ENCODE measurements around the gene CTAG1A.

The CTAG1A gene

DNA sequence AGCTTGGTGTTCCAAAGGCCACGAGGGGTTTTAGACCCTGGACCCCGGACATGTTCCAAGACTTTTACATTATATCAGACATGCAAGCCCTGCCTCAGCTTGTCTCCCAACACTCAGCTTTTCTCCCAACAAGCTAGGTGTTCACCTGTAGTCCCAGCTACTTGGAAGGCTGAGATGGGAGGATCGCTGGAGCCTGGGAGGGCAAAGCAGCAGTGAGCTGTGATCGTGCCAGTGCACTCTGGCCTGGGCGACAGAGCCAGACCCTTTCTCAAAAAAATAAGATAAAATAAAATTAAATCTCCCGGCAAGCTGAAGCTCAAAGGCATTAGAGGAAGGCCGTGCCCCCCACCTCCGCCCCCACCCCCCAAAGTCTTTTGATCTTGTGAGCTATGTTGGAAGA, 13.7 kb downstream of the CTAG1A start:
- Histone ChIP-seq H3K36me3 (ENCODE audit: low read length) (no peaks in the 10 kb centered on the region), H3K27ac (ENCODE audit: low read depth, low read length) (no peak overlapping the region), H3K4me3 (ENCODE audit: insufficient read depth, low read length, poor library complexity, severe bottlenecking) (no peak overlapping the region), H3K9me2 (replicated peaks; ENCODE audit: insufficient read depth, low read length) (no peaks in the 10 kb centered on the region), H2AFZ (ENCODE audit: low read depth, low read length, severe bottlenecking) (no peak overlapping the region), H3K79me2 (ENCODE audit: insufficient read depth, low read length) (no peaks in the 10 kb centered on the region), H3F3A (ENCODE audit: insufficient read depth) (no peaks in the 10 kb centered on the region), H3K9ac (ENCODE audit: low read length) (no peak overlapping the region), H3K4me2 (ENCODE audit: low read depth, low read length, poor library complexity, severe bottlenecking) (no peak overlapping the region), H3K9me3 (ENCODE audit: insufficient read depth, low read length) (no peaks in the 10 kb centered on the region), H3K27me3 (ENCODE audit: low read length) (no peaks in the 10 kb centered on the region), H4K20me1 (ENCODE audit: low read depth, low read length) (no peaks in the 10 kb centered on the region)
- TF ChIP-seq, protein P1, sequence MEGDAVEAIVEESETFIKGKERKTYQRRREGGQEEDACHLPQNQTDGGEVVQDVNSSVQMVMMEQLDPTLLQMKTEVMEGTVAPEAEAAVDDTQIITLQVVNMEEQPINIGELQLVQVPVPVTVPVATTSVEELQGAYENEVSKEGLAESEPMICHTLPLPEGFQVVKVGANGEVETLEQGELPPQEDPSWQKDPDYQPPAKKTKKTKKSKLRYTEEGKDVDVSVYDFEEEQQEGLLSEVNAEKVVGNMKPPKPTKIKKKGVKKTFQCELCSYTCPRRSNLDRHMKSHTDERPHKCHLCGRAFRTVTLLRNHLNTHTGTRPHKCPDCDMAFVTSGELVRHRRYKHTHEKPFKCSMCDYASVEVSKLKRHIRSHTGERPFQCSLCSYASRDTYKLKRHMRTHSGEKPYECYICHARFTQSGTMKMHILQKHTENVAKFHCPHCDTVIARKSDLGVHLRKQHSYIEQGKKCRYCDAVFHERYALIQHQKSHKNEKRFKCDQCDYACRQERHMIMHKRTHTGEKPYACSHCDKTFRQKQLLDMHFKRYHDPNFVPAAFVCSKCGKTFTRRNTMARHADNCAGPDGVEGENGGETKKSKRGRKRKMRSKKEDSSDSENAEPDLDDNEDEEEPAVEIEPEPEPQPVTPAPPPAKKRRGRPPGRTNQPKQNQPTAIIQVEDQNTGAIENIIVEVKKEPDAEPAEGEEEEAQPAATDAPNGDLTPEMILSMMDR (IDR thresholded peaks at IDR 0.05; ENCODE audit: insufficient read depth, low read length, poor library complexity, severe bottlenecking): no peak
- TF ChIP-seq EZH2phosphoT487 (conservative IDR thresholded peaks at IDR 0.05; ENCODE audit: low read length): no peak

DNA sequence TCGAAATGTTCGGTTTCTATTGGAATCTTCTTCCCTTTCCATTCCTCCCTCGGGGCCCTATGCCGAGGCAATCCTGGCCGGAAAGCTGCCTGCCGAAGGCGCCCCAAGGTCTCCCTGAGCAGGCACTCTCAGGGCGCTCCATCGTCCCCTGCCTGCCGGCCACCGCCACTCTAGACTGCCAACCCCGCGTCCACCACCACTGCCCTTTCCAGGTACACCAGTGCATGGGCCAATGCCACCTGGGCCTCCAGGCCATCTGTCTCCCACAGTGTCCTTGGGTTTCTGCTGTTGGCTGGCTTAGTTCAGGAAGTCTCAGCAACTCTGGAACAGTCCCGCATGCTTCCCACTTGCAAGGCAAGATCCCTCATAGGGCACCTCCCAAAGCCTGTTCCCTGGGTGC, 14.6 kb downstream of the CTAG1A start:
- no peaks in the 10 kb centered on the region for H3K9me3 ChIP-seq (ENCODE audit: insufficient read depth, low read length)
- H3F3A ChIP-seq (ENCODE audit: insufficient read depth): no peaks in the 10 kb centered on the region
- H3K36me3 ChIP-seq (ENCODE audit: low read length): no peaks in the 10 kb centered on the region
- TF ChIP-seq, protein P1 (IDR thresholded peaks at IDR 0.05; ENCODE audit: insufficient read depth, low read length, poor library complexity, severe bottlenecking): no peak
- no peak for TF ChIP-seq EZH2phosphoT487 (conservative IDR thresholded peaks at IDR 0.05; ENCODE audit: low read length)
- no peaks in the 10 kb centered on the region for H4K20me1 ChIP-seq (ENCODE audit: low read depth, low read length)
- no peak overlapping the region for H3K27ac ChIP-seq (ENCODE audit: low read depth, low read length)
- H3K9ac ChIP-seq (ENCODE audit: low read length): no peak overlapping the region
- no peaks in the 10 kb centered on the region for H3K79me2 ChIP-seq (ENCODE audit: insufficient read depth, low read length)
- no peaks in the 10 kb centered on the region for H3K27me3 ChIP-seq (ENCODE audit: low read length)
- H3K9me2 ChIP-seq (replicated peaks; ENCODE audit: insufficient read depth, low read length): no peaks in the 10 kb centered on the region
- H3K4me2 ChIP-seq (ENCODE audit: low read depth, low read length, poor library complexity, severe bottlenecking): no peak overlapping the region
- H3K4me3 ChIP-seq (ENCODE audit: insufficient read depth, low read length, poor library complexity, severe bottlenecking): no peak overlapping the region
- no peak overlapping the region for H2AFZ ChIP-seq (ENCODE audit: low read depth, low read length, severe bottlenecking)

GRCh38 chrX:154600759-154601374, 15.9 kb downstream of the CTAG1A start:
- no peaks in the 10 kb centered on the region for H3F3A ChIP-seq (ENCODE audit: insufficient read depth)
- no peak overlapping the region for H3K4me3 ChIP-seq (ENCODE audit: insufficient read depth, low read length, poor library complexity, severe bottlenecking)
- H3K4me2 ChIP-seq (ENCODE audit: low read depth, low read length, poor library complexity, severe bottlenecking): no peak overlapping the region
- no peak overlapping the region for H3K27ac ChIP-seq (ENCODE audit: low read depth, low read length)
- no peak overlapping the region for H3K9ac ChIP-seq (ENCODE audit: low read length)
- H3K9me3 ChIP-seq (ENCODE audit: insufficient read depth, low read length): no peaks in the 10 kb centered on the region
- H2AFZ ChIP-seq (ENCODE audit: low read depth, low read length, severe bottlenecking): no peak overlapping the region
- no peaks in the 10 kb centered on the region for H3K36me3 ChIP-seq (ENCODE audit: low read length)
- TF ChIP-seq, protein P1 (IDR thresholded peaks at IDR 0.05; ENCODE audit: insufficient read depth, low read length, poor library complexity, severe bottlenecking): no peak
- TF ChIP-seq EZH2phosphoT487 (conservative IDR thresholded peaks at IDR 0.05; ENCODE audit: low read length): no peak
- no peaks in the 10 kb centered on the region for H4K20me1 ChIP-seq (ENCODE audit: low read depth, low read length)
- no peaks in the 10 kb centered on the region for H3K79me2 ChIP-seq (ENCODE audit: insufficient read depth, low read length)
- H3K9me2 ChIP-seq (replicated peaks; ENCODE audit: insufficient read depth, low read length): no peaks in the 10 kb centered on the region
- no peaks in the 10 kb centered on the region for H3K27me3 ChIP-seq (ENCODE audit: low read length)
